Endothelial cell (in vitro differentiated cells): ENCODE results near the gene HDDC3. TPM values are rescaled to one million over a fixed set of nuclear protein-coding genes. Genes with fewer than 3 reads are reported as not detected.
A peak's percentile ranks its signal among the peaks of the same experiment; 100 is the strongest.

ENCODE experiments used
- DNase-seq: peaks from one replicate; pipeline ENCODE4 v3.0.0; 2021; ENCODE audit warnings: low spot score
- H3K27ac Mint-ChIP-seq: one replicate; pipeline ENCODE4 v1.8.0; 2021; ENCODE audit warnings: mixed read lengths, inconsistent platforms; ENCODE audit not compliant: unreplicated experiment
- H3K27me3 Mint-ChIP-seq: one replicate; pipeline ENCODE4 v1.8.0; 2021; ENCODE audit warnings: mild to moderate bottlenecking, moderate library complexity, mixed read lengths, inconsistent platforms; ENCODE audit not compliant: unreplicated experiment
- H3K36me3 Mint-ChIP-seq: one replicate; pipeline ENCODE4 v1.8.0; 2021; ENCODE audit warnings: mild to moderate bottlenecking, low read depth, mixed read lengths, inconsistent platforms; ENCODE audit not compliant: unreplicated experiment
- H3K4me1 Mint-ChIP-seq: one replicate; pipeline ENCODE4 v1.8.0; 2021; ENCODE audit warnings: mild to moderate bottlenecking, mixed read lengths, inconsistent platforms; ENCODE audit not compliant: unreplicated experiment
- H3K4me3 Mint-ChIP-seq: one replicate; pipeline ENCODE4 v1.8.0; 2021; ENCODE audit warnings: mild to moderate bottlenecking, mixed read lengths, inconsistent platforms; ENCODE audit not compliant: unreplicated experiment
- H3K9me3 Mint-ChIP-seq: one replicate; pipeline ENCODE4 v1.8.0; 2021; ENCODE audit warnings: mixed read lengths, inconsistent platforms; ENCODE audit not compliant: unreplicated experiment
- CTCF ChIP-seq: fragments of 200-600 bp; sonication (generic); IDR thresholded peaks from one replicate; pipeline ENCODE4 v1.5.0; 2021; ENCODE audit warnings: antibody characterized with exemption; ENCODE audit not compliant: unreplicated experiment
- total RNA-seq: library from RNA; stranded (reverse); fragmentation: NEBNext Ultra II Directional; extraction: Animal tissue kit (Norgen Biotek cat#: 25700); gene quantifications from one replicate; pipeline ENCODE4 v1.2.1, GENCODE V29; 2021; ENCODE audit not compliant: unreplicated experiment

HDDC3 gene
- total RNA-seq, 1 donor from 2014 or later, result 14.5 TPM

- H3K27ac Mint-ChIP-seq, result peak overlapping the region; percentile 82
- H3K27me3 Mint-ChIP-seq, result peaks cover 3% of the 10 kb centered on the region
- TF ChIP-seq CTCF, result no peak
- peaks cover 18% of the 10 kb centered on the region for H3K36me3 Mint-ChIP-seq
- H3K9me3 Mint-ChIP-seq, result no peaks in the 10 kb centered on the region
- DNase-seq, result no peak
- H3K4me3 Mint-ChIP-seq, result no peak overlapping the region
- peaks cover 26% of the 10 kb centered on the region for H3K4me1 Mint-ChIP-seq
Measured at GRCh38 chr15:90883526-90883975, 48.8 kb downstream of the HDDC3 start.

- peaks cover 3% of the 10 kb centered on the region for H3K27me3 Mint-ChIP-seq
- peak overlapping the region; percentile 82 for H3K27ac Mint-ChIP-seq
- H3K36me3 Mint-ChIP-seq, result peaks cover 20% of the 10 kb centered on the region
- no peak overlapping the region for H3K4me3 Mint-ChIP-seq
- no peak for TF ChIP-seq CTCF
- DNase-seq, result no peak
- no peaks in the 10 kb centered on the region for H3K9me3 Mint-ChIP-seq
- H3K4me1 Mint-ChIP-seq, result peaks cover 25% of the 10 kb centered on the region
Measured at GRCh38 chr15:90882781-90883525, 49.4 kb downstream of the HDDC3 start.

- no peak for DNase-seq
- Mint-ChIP-seq H3K9me3 (no peaks in the 10 kb centered on the region), H3K36me3 (peaks cover 21% of the 10 kb centered on the region), H3K27me3 (peaks cover 3% of the 10 kb centered on the region), H3K4me1 (peaks cover 25% of the 10 kb centered on the region), H3K27ac (no peak overlapping the region), H3K4me3 (no peak overlapping the region)
- no peak for TF ChIP-seq CTCF
Measured at GRCh38 chr15:90881978-90882721, 50.2 kb downstream of the HDDC3 start.

- Mint-ChIP-seq H3K27me3 (peaks cover 3% of the 10 kb centered on the region), H3K4me1 (peaks cover 24% of the 10 kb centered on the region), H3K27ac (no peak overlapping the region), H3K9me3 (no peaks in the 10 kb centered on the region), H3K36me3 (peaks cover 23% of the 10 kb centered on the region), H3K4me3 (no peak overlapping the region)
- TF ChIP-seq CTCF, result no peak
- no peak for DNase-seq
Measured at GRCh38 chr15:90881181-90881977, 51.0 kb downstream of the HDDC3 start.
